ENCODE results near the gene TOGARAM2.
"Not testable (repeated sequence)": the region's sequence is repeated elsewhere in the genome, so short reads cannot be mapped to it uniquely, and the experiment has no call there.

Gene TOGARAM2

GRCh38 chr2:28976584-28976983 is 4.5 kb upstream of the TOGARAM2 start:
- DNase-seq = no peak

- DNase-seq = no peak
Measured at GRCh38 chr2:28977176-28977875, 3.8 kb upstream of the TOGARAM2 start.

- not testable (repeated sequence) for DNase-seq
Measured at GRCh38 chr2:28978001-28978400, 3.1 kb upstream of the TOGARAM2 start.

DNA sequence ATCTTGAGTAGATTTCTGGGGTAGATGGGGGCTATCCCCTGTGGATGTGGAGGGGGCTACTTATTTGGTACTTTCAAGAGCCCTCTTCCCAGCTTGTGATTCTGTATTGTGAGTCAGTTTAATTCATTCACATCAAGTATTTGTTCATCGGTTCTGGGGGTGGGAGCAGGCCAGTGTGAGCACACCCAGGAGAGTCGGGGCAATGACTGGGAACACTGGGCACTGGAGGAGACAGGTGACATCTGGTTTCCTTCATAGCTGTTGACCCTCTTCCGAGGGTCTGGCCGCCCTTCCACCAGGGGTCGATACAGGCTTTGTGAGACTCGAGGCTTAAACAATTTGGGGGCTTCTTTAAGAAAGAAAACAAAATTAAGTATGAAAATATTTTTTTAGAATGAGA is 2.5 kb upstream of the TOGARAM2 start:
- DNase-seq = no peak

DNA sequence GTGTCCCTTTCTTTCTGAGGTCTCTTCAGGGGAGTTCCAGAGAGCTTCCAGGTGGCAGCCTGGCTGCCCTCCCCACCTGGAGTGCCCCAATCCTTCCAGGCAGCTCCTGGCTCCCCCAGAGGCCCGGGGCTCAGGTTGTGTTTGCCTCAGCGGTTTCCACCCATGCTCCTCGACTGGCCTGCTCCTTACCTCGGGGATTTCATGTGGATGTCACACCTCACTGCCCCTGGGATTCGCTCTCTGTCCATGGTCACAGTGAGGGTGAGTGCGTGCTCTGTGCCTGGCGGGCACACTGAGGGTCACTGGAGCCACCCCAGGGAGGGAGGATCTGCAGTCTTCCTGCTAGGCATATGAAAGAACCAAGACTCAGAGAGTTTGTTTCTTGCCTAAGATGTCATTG is 2.1 kb upstream of the TOGARAM2 start:
- DNase-seq = no peak

GRCh38 chr2:28979576-28980366 is 1.3 kb upstream of the TOGARAM2 start:
- peak in 1 of 51 donors; percentile 25 for DNase-seq

GRCh38 chr2:28980368-28981015 is 606 bp upstream of the TOGARAM2 start:
- peak in 13 of 51 donors; percentile 14 to 61 (median 35) for DNase-seq

- no peak for DNase-seq
Measured at GRCh38 chr2:28981620-28982376, 700 bp downstream of the TOGARAM2 start.

DNA sequence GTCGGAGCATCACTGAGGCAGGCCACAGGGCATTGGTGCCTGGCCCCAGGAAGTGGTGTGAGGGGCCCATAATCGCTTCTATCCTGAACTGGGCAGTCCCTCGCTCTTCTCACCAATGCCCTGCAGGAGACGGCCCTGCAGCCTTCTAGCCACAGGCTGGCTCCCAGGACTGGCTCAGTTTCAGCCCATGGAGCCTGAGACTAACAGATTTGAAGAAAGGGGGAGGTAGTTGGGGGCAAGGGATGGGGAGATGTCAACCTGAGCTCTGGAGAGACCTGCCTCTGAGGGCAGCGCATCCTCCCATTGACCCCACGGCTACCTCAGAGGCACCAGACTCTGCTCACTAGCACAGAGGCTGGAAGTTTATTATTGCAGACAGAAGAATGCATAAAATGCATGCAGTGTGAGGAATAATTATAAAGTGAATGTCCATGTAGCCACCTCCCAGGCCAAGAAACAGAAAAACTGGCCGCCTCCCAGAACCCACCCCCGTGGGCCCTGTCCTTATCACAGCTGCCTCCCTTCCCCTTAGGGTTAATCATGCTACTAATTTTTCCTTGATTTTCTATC is 1.4 kb downstream of the TOGARAM2 start:
- DNase-seq = no peak

- no peak for DNase-seq
Measured at GRCh38 chr2:28986429-28986828, 5.3 kb downstream of the TOGARAM2 start.

GRCh38 chr2:28989973-28990372 is 8.9 kb downstream of the TOGARAM2 start:
- DNase-seq = no peak

DNA sequence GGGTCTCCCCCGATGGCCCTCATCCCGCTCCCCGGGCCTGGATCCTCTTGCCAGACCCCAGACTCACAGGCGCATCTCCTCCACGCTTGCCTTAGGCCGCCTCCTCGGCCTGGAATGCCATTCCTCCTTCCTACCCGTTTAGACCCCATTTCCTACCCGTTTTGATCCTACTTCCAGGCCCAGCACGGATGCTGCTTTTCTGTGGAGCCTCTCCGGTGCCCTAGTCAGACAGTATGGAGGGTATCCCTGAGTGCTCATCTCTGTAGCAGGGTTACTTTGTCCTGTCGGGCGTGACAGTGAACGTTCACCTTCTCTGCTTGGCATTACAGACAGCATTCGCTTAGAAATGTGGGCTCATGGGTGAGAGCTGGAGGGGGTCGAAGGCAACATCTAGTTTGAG is 9.3 kb downstream of the TOGARAM2 start:
- no peak for DNase-seq

- peak in 16 of 51 donors; percentile 9 to 56 (median 26) for DNase-seq
Measured at GRCh38 chr2:28991021-28991420, 9.9 kb downstream of the TOGARAM2 start.

- DNase-seq = no peak
Measured at GRCh38 chr2:28991460-28991859, 10.4 kb downstream of the TOGARAM2 start.

DNA sequence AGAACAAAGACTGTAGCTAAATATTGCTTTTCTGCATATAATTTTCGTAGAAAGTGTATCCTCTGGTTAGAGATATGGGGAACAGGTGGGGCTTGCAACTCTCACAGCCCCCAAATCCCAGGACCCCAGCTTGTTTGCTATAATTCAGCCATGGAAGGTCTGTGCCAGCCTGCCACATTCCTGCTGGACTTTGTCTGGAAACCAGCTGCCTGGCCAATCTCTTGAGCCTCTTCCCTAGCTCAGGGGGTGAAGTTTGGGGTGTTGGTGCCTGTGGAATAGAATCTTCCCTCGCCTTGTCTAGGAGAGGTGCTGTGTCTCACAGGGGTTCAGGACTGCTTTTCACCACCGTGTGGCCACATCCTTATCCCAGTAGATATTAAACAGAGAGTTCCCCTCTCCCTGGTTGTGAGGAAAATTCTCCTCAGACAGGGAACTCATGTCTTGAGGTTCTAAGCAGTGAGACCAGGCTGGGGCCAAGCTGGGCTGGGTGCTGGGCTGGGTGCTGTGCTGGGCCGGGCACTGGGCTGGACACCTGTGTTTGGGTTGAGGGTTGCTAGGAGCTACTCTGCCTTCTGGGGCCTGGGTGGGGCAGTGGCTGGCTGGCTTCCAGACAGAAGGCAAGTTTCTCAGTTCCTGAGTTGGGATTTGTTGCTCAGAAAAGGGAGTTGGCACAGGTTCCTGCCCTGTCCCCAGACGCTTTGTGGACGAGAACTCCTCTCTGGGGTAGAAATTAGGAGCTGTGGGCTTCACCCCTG is 12.3 kb downstream of the TOGARAM2 start:
- no peak for DNase-seq

- no peak for DNase-seq
Measured at GRCh38 chr2:28994074-28994473, 13.0 kb downstream of the TOGARAM2 start.

GRCh38 chr2:28994679-28995078 is 13.6 kb downstream of the TOGARAM2 start:
- DNase-seq = no peak

DNA sequence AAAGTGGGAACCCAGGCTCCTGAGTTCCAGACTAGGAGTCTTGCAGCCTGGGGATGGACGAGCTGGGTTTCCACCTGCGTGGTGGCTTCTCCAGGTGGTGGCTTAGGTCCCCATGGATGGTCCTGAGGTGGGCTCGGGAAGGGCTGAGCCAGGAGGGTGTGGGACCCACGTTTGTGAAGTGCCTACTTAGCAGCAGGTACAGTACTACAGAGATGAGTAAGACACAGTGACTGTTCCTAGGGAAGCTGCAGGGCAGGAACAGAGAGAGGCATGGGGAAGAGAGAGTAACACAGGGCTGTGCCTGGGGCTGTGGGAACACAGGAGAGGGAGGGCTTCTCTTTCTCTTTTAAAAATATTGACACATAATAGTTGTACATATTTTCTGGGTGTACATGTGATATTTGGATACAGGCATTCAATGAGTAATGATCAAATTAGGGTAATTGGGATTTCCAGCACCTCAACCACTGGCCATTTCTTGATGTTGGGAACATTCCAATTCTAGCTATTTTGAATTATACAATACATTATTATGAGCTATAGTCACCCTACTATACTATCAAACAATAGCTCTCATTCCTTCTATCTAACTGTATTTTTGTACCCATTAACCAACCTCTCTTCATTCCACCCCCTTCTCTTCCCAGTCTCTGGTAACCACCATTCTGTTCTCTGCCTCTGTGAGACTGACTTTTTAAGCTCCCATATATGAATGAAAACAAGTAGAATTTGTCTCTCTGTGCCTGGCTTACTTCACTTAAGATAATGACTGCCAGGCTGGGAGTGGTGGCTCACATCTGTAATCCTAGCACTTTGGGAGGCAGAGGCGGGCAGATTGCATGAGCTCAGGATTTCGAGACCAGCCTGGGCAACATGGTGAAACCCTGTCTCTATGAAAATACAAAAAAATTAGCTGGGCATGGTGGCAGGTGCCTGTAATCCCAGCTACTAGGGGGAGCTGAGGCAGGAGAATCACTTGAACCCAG is 15.0 kb downstream of the TOGARAM2 start:
- DNase-seq = no peak

DNA sequence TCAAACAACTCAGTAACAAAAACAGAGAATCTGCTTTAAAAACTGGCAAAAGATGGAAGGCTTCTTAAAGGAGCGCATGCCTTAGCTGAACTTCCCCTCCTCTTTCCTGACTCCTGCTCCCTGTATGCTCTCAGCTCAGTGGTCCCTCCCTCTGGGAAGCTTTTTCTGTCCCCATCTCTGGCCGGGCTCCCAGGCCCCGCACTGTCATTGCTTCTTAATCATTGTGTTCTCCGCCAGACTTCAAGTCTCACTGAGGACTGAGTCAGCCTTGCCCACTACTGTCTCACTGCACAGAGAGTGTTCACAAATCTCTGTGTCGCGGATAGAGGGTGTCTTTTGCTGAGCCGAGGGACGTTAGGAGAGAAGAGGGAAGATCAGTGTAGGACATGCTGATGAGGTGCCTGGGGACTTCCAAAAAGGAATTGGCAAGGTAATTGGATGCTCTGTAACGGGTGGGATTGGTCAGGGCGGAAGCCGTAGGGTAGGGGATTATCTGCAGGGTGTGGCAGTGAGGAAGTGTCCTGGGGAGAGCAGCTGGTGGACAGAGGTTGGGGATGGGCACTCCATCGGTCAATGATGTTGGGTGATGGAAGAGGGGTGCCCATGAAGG is 16.2 kb downstream of the TOGARAM2 start:
- DNase-seq = peak in 17 of 51 donors; percentile 11 to 64 (median 25)

Data from hypothalamus (tissue), 51 donors.